HG03565 (cell line): ENCODE measurements around the gene C9orf78.

Source experiments
- ATAC-seq: cut with Tn5 transposase; IDR thresholded peaks from one replicate; pipeline ENCODE4 v1.9.1; 2021; ENCODE audit warnings: mild to moderate bottlenecking, moderate library complexity; ENCODE audit not compliant: unreplicated experiment

Gene C9orf78, protein sequence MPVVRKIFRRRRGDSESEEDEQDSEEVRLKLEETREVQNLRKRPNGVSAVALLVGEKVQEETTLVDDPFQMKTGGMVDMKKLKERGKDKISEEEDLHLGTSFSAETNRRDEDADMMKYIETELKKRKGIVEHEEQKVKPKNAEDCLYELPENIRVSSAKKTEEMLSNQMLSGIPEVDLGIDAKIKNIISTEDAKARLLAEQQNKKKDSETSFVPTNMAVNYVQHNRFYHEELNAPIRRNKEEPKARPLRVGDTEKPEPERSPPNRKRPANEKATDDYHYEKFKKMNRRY

DNA sequence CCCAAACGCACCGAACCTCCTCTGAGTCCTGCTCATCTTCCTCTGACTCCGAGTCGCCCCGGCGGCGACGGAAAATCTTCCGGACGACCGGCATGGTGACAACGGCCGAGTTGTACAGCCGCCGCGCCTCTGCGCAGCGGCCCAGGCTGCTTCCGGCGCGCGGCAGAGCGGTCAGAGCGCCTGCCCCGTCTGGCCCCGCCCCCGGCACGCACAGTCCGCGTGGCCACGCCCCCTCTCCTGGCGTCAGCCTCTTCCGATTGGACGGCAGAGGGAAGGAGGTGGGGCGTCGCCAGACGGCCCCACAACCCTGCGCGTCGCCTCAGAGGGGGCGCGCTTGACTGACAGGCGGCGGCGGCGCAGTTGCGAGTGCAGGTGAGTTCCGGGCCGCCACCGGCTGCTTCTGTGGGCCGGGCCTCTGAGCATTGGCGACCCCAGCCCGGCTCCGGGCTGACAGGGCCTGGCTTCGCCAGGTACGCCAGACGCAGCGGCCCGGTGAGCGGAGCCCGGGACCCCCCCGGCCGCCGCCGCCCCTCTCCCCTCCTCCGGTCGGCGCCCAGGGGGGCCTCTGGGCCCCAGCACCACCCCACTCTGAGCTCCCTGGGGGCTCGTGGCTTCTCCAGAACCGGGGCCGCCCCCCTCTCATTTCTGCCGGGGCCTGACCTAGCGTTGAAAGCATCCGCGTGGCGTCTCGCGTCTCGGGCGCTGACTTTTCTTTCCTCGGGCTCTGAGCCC lies at the start of gene C9orf78, which contains the start of gene USP20:
C9orf78 (minus strand) TSS at position 148 of the 732 bp plus-strand sequence; CDS start at position 94, 54 bp downstream.
USP20 (plus strand) TSS at position 331 of the 732 bp plus-strand sequence. CDS start 17,098 bp downstream, outside the sequence.
- peak; percentile 84 for ATAC-seq

DNA sequence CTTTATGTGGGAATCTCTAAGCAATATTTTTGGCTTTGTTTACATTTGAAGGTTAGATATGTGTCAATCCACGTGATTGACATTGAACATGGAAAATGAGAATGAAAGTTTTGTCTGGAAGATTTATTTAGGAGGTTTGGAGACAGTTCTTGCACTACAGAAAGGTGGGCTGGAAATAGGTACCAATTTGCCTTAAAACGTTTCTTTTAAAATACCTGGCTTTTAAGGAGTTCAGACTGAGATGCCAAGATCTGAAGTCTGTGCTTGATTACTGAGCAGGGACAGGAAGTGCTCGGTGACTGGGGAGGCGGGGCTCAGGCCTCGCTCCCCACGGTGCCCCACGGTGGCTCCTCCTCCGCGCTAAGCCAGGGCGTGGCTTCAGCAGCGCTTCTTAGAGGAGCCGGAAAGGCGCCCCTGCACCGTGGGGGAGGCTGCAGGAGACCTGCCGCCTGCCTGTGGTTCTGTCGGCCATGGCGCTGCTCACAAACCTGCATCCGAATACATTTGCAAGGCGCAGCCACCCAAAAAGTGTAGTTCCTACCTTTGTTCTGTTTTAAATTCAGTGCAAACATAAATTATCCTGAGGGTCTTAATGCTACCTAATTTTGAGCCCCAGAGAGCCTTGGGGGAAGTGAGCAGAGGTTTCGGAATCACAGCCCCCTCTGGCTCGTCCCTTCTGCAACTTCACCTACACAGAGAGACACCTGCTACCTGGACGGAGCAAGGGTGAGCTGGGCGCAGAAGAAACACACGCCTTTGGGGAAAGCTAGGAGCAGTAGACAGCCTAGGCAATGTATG lies 49.3 kb upstream of the C9orf78 start:
- ATAC-seq, result peak; percentile 33

DNA sequence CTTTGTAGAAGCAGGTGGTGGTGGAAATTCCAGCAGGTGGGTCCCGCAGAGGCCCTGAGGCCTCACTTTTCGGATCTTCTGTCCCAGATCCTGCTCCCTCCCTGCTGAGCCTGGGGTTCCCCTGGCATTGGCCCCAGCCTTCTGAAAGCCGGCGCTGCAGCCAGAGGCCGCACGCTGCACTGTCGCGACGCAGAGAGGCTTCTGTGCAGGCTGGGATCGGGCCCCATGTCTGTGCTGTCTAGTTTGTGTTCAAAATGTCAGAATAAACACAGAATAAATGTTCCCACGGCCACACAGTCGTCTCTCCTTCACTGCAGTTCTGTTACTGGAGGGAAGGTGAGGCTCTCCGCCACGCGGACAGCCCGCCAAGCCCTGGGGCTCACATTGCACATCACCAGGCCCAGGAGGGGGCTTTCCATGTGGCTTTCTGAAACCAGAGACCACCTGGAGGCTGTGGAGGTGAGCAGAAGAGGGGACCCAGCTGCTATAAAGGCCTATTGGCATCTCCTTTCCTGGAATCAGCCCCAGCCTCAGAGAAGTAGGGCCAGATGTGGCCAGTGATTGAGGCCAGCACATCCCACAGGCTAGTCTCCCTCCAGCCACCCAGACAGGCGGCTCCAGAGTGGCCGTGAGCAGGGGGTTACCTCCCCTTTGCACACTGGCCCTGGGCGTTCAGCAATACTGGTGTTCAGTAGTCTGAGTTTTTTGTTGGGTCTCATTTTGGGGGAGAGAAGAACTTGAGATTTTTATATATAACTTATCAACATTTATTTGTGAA lies 46.7 kb upstream of the C9orf78 start:
- no peak for ATAC-seq

DNA sequence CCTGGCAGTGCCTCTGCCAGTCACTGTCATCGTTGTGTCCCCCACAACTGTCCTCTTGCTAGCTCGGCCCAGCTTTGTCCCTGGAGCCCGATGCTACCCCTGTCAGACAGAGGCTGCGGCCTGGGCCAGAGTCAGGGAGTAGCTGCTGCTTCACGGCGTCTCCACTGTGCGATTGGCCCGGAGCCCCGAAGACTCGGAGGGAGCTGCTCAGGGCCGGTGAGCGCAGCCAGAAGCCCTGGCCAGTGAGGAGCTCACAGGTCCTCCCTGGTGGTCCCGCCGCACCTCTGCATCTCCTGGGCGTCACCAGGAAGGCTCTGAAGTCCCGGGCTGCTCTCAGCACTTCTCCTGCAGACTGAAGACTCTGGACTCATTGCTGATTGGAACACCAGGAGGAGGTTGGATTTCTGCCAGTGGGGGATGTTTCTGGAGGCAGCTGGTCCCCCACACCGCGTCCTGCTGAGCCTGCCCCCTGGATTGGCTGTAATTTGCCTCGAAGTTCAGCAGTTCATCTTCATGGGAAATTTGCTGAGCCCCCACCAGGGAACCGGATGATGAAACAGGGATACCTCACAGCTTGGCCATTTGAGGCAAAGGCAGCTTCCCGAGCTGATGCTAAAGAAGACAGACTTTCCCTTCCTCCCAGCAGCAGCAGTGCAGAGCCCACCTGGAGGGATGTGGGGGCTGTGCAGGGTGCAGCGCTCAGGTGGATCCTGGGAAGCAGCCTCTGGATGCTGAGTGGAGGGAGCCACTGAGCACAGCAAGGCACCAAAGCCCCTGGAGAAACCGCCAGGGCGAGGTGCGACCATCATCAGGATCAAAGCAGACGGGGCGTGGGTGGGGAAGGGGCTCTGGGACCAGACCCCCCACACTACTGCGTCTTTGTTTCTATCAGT lies 45.8 kb upstream of the C9orf78 start:
- ATAC-seq, result no peak

DNA sequence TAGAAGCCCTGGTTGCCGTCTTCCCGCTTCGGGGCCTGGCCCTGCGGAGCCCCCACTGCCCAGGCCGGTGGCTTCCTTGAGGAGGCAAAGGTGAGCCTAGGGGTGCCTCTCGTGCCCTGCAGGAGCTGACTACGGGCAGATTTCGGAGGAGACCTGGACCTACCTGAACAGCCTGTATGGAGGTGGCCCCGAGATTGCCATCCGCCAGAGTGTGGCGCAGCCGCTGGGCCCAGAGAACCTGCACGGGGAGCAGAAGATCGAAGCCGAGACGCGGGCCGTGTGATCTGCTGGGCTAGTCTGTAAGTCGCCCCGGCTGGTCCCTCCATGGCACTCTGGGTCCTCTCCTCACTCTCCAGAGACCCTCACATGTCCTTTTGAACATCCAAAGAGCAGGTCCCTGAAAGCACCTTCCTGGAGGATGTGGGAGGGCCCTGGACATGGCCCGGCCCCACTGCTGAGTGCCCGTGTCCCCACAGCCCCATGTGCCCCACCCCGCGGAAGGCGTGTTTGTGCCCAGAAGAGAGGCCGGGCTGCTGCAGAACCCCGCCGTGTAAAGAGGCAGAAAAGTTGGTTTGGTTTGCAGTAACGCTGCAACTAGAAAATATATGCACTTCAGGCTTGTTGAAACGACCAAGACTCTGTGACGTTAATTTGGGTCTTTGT lies 45.0 kb upstream of the C9orf78 start:
- ATAC-seq, result no peak

DNA sequence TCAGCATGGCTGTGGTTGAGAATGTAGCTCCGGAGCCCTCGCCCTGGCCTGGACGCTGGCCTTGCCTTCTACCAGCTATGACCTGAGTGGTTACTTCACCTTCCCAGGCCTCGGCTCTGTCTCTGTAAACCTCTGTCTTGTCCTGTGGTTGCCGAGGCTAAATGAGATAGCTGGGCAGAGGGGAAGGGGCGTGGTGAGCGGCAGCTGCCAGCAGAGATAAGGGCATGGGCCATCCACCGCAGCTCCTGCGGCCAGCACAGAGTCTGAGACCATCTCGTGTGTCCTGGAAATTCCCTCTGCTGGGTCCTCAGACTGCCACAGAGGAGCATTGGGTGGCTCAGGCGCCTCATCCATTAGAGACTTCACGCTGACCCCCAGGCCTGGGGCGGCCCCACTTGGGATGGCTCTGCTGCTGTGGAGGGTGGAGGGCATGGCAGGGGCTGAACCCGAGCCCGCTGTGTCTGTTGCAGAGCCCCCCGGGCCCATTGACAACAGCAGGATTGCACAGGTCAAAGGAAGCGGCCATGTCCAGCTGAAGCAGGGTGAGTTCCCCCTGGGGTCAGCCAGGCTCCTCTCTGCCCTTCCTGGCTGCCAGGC lies 44.1 kb upstream of the C9orf78 start:
- ATAC-seq, result no peak

DNA sequence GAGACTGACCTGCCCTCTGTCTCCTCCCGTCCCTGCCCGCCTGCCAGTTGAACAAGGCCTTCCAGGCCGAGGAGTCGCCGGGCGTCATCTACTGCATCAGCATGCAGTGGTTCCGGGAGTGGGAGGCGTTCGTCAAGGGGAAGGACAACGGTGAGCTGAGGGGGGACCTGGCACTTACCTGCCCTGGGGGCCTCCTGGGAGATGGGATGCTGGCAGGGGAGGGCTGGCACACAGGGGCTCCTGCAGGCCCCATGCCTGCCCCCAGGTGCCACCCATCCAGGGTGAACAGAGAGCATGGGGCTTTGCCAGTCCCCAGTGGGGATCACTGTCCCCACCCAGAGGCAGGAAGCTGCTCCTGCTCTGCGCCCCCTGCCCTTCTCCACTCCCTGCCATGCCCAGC lies 43.2 kb upstream of the C9orf78 start:
- ATAC-seq, result no peak

DNA sequence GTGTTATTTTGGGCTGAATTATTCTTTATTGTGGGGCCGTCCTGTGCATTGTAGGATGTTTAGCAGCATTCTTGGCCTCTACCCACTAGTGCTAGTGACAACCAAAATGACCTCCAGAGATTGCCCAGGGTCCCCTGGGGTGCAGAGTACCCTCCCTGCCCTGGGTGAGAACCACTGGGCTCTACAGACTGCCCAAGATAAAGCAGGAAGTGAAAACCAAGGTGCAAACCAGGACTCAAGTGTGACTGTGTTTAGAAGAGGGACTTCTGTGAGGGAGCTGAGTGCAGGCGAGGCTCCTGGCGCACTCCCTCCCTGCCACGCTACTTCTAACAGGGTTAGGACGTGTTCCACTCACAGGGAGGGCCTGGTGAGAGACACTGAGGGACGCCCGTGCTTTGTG lies 41.7 kb upstream of the C9orf78 start:
- ATAC-seq, result no peak

DNA sequence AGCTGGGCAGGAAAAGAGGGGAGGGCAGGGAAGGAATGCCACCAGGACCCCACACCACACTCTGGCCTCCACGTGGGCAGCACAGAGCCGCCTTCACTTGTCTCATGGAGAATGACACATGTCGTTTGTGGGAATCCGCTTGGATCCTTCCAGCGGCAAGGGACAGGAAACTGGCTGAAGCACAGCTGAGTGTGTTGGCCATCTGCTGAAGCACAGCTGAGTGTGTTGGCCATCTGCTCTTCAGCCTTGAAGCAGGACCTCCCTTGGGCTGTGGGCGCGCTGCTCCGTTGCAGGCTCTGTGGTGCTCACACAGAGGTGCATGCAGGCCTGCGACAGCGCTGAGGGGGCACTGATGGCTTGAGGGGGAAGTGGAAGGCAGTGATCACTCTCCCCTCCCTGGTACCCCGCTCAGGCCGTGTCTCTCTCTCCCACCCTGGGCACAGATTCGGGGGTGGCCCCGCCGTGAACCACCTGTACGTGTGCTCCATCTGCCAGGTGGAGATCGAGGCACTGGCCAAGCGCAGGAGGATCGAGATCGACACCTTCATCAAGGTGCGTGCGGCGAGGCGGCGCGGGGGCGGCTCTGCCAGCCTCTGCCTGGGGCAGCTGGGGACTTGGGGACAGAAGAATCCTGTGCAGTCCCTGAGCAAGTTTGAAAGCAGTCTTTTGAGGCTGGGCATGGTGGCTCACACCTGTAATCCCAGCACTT lies 40.8 kb upstream of the C9orf78 start:
- no peak for ATAC-seq

DNA sequence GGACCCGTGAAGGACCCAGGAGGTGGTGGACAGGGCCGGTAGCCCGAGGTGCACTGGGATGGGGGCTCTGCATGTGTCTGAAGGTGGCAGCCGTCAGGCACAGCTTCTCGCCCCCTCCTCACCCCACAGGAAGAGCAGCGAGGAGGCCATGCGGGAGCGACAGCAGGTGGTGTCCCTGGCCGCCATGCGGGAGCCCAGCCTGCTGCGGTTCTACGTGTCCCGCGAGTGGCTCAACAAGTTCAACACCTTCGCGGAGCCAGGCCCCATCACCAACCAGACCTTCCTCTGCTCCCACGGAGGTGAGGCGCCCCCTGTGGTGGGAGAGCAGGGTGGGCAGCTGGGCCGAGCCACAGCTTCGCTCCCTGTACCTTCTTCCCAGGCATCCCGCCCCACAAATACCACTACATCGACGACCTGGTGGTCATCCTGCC lies 40.1 kb upstream of the C9orf78 start:
- ATAC-seq, result no peak

DNA sequence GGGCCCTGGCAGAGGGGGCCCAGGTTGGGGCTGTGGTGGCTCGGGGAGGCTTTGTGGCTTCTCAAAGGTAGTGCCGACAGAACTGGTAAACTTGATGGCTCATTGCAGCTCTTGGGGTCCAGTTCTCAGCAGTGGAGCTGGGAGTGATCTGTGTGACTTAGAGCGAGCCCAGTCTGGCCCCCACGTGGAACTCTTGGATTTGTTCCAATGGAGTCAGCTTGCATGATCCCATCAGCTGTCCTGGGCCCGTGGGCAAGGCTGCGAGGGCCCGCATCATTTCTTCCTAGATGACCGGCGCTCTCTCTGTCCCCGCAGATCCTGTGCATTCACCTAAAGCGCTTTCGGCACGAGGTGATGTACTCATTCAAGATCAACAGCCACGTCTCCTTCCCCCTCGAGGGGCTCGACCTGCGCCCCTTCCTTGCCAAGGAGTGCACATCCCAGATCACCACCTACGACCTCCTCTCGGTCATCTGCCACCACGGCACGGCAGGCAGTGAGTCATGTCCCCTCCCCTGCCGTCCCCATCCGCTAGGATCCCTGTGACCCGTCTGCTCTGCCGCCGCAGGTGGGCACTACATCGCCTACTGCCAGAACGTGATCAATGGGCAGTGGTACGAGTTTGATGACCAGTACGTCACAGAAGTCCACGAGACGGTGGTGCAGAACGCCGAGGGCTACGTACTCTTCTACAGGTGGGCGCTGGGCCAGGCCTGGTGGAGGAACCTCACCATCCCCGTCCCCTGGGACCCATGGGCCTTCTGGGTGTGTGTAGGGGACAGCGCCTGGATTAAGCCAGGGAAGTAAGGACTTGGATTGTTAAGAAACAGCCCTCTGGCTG lies 39.4 kb upstream of the C9orf78 start:
- no peak for ATAC-seq

DNA sequence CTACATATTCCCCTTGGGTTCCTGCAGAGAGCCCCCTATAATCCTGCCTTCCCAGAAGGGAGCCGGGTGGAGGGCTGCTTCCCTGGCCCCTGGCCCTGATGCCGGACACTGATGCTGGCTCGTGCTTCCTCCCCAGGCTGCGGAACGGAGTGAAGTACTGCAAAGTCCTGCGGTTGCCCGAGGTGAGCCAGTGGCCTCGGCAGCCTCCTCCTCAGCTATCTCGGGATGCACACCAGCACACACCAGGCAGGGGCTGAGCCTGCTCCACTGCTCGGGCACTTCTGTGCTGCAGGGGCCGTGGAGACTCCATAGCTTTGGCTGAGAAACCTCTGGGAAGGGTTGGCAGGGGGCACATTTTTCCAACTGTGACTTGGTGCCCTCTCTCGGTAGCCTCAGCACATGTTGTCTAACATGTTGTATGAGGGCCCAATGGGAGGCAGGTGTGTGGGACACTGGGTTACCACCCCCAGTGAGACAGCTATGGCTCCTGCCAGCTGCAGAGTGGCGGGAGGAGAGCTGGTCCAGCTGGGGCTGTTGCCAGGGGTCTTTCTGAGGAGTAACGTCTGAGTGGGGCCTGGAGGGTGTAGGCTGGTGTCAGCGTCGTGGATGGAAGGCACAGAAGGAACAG lies 38.6 kb upstream of the C9orf78 start:
- no peak for ATAC-seq

DNA sequence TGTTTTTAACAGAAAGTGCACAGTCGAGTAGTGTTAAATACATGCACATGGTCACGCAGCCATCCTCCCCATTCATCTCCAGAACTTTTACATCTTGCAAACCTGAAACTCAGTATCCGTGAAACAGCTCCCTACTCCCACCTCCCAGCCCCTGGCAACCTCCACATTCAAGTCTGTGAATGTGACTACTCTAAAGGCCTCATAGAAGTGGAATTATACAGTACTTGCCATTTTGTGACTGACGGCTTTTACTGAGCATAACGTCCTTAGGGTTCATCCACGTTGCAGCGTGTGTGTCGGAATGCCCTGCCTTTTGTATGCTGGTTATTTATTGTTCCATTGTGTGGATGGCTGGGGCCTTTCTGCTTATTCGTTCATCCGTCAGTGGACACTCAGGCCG lies 36.0 kb upstream of the C9orf78 start:
- no peak for ATAC-seq

DNA sequence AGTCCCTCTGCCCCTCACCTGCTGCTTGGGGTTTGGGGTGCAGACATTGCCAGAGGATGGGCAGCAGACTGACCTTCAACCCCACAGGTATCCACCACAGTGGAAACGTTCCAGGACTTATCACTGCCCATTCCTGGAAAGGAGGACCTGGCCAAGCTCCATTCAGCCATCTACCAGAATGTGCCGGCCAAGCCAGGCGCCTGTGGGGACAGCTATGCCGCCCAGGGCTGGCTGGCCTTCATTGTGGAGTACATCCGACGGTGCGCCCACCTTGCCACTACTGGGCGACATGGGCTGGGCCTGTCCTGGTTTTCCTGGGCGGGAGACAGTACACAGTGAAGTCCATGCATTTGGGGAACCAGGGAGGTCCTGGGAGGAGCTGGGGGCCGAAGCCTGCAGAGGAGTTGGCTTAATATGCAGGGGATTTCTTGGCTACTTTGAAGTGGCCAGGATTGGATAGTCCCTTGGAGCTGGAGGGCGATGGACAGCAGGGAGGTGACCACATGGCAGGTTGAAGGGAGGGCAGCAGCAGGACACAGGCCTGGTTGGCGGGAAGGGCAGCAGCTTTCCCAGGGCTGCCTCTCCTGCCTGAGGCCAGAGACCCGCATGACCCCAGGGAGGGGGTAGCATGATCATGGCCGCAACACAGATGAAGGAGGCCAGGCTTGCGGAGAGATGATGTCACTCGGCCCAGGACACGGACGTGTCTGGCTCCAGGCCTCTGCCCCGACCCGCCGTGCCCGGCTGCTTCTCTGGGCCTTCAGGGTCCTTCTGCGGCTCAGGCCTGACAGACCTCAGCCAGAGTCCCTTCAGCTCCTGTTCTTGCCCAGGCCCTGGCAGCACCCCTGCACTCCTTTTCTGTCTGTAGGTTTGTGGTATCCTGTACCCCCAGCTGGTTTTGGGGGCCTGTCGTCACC lies 34.8 kb upstream of the C9orf78 start:
- no peak for ATAC-seq

DNA sequence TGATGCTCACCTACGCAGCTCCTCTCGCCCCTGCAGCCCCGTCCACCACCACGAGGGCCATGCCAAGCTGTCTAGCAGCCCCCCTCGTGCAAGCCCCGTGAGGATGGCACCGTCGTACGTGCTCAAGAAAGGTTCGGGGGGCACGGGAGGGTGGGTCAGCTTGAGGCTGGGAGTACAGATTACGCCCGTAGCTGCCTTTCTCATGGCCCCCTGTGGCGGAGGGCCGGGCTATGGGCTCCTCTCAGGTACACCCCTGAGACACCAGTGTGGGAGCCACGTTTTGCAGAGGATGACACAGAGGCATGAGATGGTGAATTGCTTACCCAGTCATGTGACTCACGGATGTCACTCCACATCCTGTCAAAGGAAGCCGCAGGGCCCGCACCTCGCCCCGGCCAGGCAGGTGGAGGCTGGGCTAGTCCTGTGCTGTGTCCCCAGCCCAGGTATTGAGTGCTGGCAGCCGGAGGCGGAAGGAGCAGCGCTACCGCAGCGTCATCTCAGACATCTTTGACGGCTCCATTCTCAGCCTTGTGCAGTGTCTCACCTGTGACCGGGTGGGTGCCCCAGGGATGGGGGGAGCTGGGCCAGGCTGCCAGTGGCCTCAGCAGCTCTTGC lies 33.9 kb upstream of the C9orf78 start:
- ATAC-seq, result no peak
